HL-60/S4 treated with phorbol 12-myristate 13-acetate at 8.2 ng/mL for 4 days and 3 days (cell line): ENCODE results near the gene NTRK2.

Source experiments
- in situ Hi-C: fragments of 300-500 bp; cut with MboI; formaldehyde crosslinking; loops from 2 replicates; pipeline ENCODE4 v1.15.0; 2022; ENCODE audit warnings: low sequenced_read_pairs

NTRK2 gene

DNA sequence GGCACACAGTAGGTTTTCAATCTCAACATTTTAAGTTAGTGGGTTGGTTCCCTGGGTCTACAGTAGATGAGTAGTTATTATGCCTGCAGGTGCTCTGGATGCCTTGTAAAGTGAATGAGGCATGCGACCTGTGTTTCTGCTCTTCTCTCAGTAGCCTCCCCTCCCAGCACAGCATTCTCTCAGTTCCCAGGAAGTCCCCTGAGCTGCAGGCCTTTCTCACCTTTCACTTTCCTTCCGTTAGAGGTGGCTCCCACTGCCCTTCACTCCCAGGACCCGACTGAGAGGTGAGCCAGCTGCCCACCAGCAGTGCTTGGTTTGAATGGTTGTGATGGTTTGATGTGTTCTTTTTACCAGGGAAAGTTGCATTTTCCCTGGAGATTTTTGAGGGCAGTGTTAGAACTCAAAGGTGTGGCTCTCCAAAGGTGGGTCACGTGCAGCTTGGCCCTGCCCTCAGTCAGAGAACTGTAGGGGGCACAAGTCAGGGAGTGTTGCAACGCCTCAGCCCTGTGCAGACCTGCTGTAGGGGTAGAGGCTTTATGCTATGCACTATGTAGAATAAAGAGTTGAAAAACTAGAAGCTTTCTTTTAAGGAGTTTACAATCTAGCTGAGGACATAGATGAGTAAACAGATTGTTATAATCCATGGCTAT is 173.8 kb downstream of the NTRK2 start:
- in situ Hi-C loops: no loop called here

DNA sequence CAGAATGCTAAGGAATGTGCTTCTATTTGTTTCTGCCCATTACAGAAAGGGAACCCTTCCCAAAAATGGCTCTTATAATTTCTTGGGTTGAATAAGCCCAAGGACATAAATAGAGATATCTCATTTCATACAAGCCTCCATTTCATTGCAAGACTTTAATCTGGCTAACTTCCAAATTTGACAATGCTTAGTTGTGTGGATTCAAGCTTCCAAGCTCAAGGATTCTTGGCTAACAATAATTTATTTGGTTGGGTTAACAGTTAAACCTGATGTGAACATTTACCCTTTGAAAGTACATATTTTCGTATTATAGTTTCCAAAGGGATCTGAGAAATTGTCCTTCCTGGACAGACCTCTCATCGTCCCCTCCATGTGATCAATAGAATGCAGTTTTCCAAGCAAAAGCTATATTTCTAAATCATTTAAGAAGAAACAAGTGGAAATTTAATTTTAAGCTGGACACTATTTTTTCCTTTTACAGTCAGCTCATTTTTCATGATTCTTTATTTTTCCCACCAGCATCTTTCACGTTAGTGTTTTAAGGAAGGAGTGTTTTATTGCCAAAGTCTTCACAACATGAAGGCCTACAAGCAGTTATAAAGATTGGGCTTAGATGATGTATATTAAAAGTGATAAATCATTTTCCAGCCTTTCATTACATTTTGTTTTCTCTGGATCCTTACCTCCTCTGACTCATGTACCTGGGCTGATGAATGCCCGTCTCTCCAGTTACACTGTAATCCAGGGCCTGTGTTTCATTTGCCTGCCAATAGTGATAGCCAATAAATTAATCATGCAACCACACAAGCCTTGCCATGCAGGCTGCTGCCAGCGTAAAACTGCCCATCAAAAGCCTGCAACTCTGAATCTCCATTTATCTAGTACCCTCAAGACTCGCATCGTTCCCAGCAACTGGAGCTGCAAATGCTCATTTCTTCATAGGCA is 176.7 kb downstream of the NTRK2 start:
- in situ Hi-C loops: no loop called here

- in situ Hi-C loops: no loop called here
These were observed 177.4 kb downstream of the NTRK2 start for GRCh38 chr9:84846906-84847305.

- in situ Hi-C loops: no loop called here
These were observed 179.5 kb downstream of the NTRK2 start for GRCh38 chr9:84849049-84849448.

DNA sequence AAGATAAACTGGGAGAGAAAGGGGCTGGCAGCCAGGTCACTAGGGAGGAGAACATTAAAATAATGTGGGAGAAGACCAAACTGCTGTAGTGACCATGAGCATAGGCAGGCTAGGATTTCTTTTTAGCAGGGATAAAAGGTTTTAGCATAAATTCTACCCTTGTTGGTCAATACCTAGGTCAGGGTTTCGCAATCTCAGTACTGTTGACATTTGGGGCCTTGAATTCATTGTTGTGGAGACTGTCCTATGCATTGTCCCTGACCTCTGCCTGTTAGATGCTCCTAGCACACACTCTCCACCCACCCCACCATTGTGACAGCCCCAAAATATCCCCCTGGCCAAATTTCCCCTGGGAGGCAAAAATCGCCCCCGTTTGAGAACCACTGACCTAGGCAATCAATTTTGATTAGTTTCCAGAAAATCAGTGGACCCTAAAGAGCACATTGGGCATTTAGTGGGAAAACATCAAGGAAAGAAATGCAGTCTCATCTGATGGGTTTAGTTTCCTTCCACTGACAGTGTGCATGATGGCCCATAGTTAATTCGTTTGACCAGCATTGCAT is 181.4 kb downstream of the NTRK2 start:
- in situ Hi-C loops: no loop called here

DNA sequence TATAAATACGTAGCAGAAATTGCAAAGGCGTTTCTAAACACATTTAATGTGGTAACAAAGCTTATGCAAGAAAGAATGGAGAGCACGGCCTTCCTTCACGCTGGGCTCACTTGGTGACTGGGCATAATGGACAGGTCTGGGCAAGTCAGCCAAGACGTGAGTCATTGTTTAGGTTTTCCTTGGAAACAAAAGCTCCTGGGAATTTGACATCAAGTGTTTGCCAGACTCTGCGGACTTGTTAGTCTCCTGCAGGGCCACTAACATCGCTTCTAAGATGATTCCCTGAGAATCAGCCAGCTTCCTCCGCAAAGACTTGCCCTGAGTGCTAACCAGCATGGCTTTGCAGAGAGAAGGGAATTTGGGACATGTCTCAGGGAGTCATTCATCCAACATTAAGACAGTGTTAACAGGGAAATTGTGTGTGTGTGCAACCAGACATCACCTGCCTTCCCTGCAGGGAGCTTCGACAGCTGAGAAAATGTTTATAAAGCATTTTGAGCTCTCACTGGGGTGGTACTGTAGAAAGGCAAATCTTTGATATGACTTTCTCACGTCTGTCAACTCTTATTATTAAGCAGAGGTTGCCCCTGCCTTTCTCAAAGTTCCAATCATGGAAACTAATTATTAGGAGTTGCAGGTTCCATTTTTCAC is 182.5 kb downstream of the NTRK2 start:
- in situ Hi-C loops: no loop called here

DNA sequence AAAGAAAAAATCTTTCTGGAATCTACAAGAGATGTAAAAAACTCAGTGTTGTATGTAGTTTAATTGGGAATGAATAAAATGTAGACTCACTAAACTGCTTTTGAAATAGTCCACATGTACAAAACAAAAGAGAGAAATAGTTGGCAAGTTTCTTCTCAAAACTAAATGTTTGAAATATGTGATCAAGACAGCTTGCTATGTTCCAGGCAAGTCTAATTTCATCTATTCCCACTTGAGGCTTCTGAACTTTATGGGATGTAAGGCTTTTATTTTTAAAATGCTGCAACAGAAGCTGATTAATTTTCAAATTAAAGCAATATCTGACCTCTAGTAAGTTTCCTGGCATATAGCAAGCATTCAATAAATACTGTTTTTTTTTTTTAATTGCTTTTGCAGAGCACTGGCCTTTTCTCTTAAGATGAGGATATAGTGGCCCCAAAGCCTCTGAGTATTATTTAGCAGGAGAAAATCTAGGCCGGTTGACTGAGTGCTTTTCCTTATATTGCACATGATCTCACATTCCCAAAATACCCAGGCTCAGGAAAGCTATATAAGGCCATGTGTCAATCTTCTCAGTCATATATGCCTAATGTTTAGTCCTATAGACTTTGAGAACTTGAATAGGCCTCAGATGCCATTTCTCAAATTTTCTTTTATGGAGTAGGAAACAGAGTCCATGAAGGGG is 183.2 kb downstream of the NTRK2 start:
- in situ Hi-C loops: no loop called here

GRCh38 chr9:84856181-84856632 is 186.7 kb downstream of the NTRK2 start:
- in situ Hi-C loops: no loop called here

GRCh38 chr9:84857211-84857610 is 187.7 kb downstream of the NTRK2 start:
- in situ Hi-C loops: no loop called here

GRCh38 chr9:84858364-84858763 is 188.8 kb downstream of the NTRK2 start:
- in situ Hi-C loops: no loop called here

GRCh38 chr9:84860249-84861115 is 191.0 kb downstream of the NTRK2 start:
- in situ Hi-C loops: no loop called here

- in situ Hi-C loops: no loop called here
These were observed 191.9 kb downstream of the NTRK2 start for GRCh38 chr9:84861455-84861854.

DNA sequence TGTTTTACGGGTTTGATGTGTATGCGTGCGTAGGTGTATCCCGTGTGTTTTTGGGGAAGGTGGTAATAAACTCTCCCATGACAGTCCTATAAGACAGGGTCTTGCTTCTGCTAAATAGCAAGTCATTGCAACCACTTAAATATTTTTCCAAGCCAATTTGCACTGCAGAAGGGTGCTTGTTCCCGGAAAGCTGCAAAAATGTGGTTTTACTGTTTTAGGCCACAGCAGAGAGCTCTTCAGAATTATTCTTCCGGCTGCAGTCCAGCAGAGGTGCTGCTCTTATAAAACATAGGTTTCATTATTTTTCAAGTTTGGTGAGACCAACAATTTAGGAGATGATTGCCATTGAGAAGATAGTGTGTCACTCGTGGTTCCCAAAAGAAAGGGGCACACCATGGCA is 192.8 kb downstream of the NTRK2 start:
- in situ Hi-C loops: no loop called here

DNA sequence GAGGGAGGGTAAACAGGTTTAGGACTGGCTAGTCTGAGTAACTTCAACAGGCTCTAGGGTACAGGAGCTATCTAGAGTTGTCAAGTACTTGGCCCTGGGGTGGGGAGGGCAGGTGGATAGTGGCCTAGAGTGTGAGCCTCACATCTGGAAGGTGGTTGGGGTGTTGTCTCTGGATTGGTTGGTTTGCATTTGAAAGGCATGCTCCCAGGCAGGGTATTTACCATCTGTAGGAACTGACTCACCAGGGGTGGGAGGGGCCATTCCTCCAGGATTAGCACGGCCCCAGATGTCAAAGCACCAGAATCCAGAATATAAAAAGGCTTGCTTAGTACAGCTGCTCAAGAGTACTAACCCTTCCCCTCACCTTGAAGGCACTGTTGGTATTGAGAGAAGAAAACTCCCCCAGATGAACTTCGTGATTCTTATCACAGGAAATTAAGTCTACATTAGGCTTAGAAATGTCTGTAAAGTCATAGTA is 193.3 kb downstream of the NTRK2 start:
- in situ Hi-C loops: no loop called here

- in situ Hi-C loops: no loop called here
These were observed 193.8 kb downstream of the NTRK2 start for GRCh38 chr9:84863372-84863771.

DNA sequence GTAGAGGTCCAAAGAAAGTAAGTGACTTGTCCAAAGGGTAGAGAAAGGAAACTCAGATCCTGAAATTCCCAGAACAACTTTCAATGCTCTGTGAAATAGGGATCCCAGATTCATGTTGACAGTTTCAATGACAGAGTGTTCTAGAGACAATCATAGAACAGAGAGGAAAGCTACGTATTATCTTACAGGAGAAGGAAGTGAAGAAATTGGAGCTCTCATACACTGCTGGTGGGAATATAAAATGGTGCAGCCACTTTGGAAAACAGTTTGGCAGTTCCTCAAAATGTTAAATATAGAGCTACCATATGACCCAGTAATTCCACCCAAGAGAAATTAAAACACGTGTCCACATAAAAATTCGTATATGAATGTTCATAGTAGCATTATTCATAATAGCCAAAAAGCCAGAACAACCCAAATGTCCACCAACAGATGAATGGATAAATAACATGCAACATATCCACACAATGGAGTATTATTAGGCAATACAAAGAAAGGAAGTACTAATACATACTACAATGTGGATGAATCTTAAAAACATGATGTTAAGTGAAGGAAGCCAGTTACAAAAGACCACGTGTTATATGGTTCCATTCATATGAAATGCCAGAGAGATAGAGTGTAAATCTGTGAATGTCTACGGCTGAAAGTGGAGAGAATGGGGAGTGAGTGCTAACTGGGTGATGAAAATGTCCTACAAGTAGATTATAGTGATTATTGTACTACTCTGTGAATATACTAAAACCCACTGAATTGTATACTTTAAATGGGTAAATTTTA is 197.1 kb downstream of the NTRK2 start:
- in situ Hi-C loops: no loop called here

DNA sequence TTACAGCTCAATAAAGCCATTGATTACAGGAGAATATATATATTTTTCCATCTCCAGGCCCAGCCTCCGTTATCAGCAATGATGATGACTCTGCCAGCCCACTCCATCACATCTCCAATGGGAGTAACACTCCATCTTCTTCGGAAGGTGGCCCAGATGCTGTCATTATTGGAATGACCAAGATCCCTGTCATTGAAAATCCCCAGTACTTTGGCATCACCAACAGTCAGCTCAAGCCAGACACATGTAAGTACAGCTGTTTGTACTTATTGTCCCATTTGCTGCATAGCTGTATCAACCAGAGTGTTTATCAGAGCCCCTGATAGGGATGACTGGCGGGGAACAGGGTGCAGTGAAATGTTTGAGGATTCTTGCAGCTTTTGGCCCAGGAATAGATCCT is 197.7 kb downstream of the NTRK2 start:
- in situ Hi-C loops: no loop called here

GRCh38 chr9:84869091-84869490 is 199.6 kb downstream of the NTRK2 start:
- in situ Hi-C loops: no loop called here

GRCh38 chr9:84871983-84872382 is 202.5 kb downstream of the NTRK2 start:
- in situ Hi-C loops: no loop called here
